Ammon's horn (tissue), 1 donor: ENCODE data around the gene FAM136A.
"Not testable (repeated sequence)": the region's sequence is repeated elsewhere in the genome, so short reads cannot be mapped to it uniquely, and the experiment has no call there.

Experiments
- DNase-seq: peaks from one replicate; pipeline ENCODE4 v3.0.0-alpha.2; 2016; ENCODE audit warnings: low spot score

Gene FAM136A

GRCh38 chr2:70297828-70298227, 4.0 kb downstream of the FAM136A start:
- not testable (repeated sequence) for DNase-seq

- DNase-seq: no peak
Measured at GRCh38 chr2:70283500-70284191, 18.2 kb downstream of the FAM136A start.

GRCh38 chr2:70282439-70282838, 19.4 kb downstream of the FAM136A start:
- no peak for DNase-seq

GRCh38 chr2:70280242-70280798, 21.5 kb downstream of the FAM136A start:
- no peak for DNase-seq

GRCh38 chr2:70270323-70270722, 31.5 kb downstream of the FAM136A start:
- no peak for DNase-seq

GRCh38 chr2:70269422-70270302, 32.2 kb downstream of the FAM136A start:
- not testable (repeated sequence) for DNase-seq

- DNase-seq: not testable (repeated sequence)
Measured at GRCh38 chr2:70266925-70267324, 34.9 kb downstream of the FAM136A start.

GRCh38 chr2:70261501-70261900, 40.4 kb downstream of the FAM136A start:
- DNase-seq: no peak

GRCh38 chr2:70258532-70258875, 43.4 kb downstream of the FAM136A start:
- peak; percentile 51 for DNase-seq

GRCh38 chr2:70255637-70256314, 46.1 kb downstream of the FAM136A start:
- DNase-seq: no peak

GRCh38 chr2:70250434-70250833, 51.4 kb downstream of the FAM136A start:
- DNase-seq: no peak

- DNase-seq: peak; percentile 96
Measured at GRCh38 chr2:70248181-70248847, 53.6 kb downstream of the FAM136A start, which contains the start of gene TIA1. TIA1 (minus strand) TSS chr2:70248628; CDS start chr2:70248430, 198 bp downstream.

- no peak for DNase-seq
Measured at GRCh38 chr2:70247364-70248180, 54.3 kb downstream of the FAM136A start.
